ENCODE data around the gene CTNNA2. TPM values are rescaled to one million over a fixed set of nuclear protein-coding genes. Genes with fewer than 3 reads are reported as not detected.

The CTNNA2 gene
- total RNA-seq, 1 donor from 2014 or later, result 15.0 TPM

GRCh38 chr2:80454628-80455027 is 941.8 kb downstream of the CTNNA2 start:
- DNase-seq (ENCODE audit: extremely low spot score, unreplicated experiment), result no peak

DNA sequence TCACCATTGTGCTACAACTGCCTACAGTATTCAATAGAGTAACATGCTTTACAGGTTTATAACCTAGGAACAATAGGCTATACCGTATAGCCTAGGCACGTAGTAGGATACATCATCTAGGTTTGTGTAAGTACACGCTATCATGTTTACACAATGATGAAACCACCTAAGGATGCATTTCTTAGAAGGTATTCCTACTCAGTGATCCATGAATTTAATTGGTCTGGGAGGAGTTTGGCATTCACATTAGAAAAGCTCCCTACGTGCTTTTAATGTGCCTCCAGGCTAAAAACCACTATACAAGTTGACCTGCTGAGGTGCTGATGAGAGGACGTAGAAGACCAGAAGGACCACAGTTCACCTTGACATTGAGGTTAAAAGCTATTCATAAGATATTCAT is 946.2 kb downstream of the CTNNA2 start:
- Mint-ChIP-seq H3K27me3 (peaks cover 11% of the 10 kb centered on the region), H3K36me3 (no peaks in the 10 kb centered on the region), H3K4me1 (ENCODE audit: unreplicated experiment) (peaks cover 11% of the 10 kb centered on the region), H3K4me3 (no peak overlapping the region), H3K9me3 (no peaks in the 10 kb centered on the region), H3K27ac (no peak overlapping the region)
- no peak for DNase-seq (ENCODE audit: extremely low spot score, unreplicated experiment)
- no peak for TF ChIP-seq CTCF (conservative IDR thresholded peaks at IDR 0.05)

More at GRCh38 chr2:80454628-80455027, 941.8 kb downstream of the CTNNA2 start:
- no peak for TF ChIP-seq CTCF (conservative IDR thresholded peaks at IDR 0.05)
- H3K9me3 Mint-ChIP-seq, result no peaks in the 10 kb centered on the region
- peaks cover 4% of the 10 kb centered on the region for H3K4me1 Mint-ChIP-seq (ENCODE audit: unreplicated experiment)
- no peaks in the 10 kb centered on the region for H3K36me3 Mint-ChIP-seq
- no peak overlapping the region for H3K27ac Mint-ChIP-seq
- H3K4me3 Mint-ChIP-seq, result no peak overlapping the region
- peaks cover 5% of the 10 kb centered on the region for H3K27me3 Mint-ChIP-seq

DNA sequence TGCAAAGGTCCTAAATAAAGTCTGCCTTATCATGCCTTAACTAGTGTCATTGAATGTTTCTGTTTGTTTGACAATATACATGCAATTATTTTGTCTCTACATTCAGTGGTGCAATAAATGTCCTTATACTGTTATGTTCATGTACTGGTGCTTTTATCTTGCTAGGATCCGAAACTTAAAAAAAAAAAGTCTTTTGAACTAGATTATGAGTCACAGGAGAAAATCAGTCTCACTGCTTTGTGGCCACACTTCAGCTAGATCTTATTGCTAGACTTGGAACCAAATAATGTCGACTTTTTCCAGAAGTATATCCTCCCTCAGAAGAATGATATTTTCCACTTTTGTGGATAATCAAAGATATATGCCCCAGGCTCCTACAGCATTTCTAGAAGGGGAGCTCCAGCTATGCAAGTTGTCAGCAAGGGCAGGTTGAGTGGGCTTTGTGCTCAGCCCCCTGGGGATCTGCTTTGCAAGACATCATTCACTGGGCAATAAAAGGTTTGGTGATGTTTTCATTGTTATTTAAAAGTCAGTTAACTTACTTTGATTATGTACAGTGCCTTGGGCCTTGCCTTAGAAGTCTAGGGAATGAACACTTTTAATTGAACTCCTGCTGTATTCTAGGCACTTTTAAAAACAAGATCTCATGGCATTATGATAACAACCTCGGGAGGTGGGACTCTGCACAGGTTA is 948.8 kb downstream of the CTNNA2 start:
- Mint-ChIP-seq H3K4me1 (ENCODE audit: unreplicated experiment) (peaks cover 8% of the 10 kb centered on the region), H3K4me3 (no peak overlapping the region), H3K9me3 (no peaks in the 10 kb centered on the region), H3K36me3 (no peaks in the 10 kb centered on the region), H3K27me3 (peaks cover 7% of the 10 kb centered on the region), H3K27ac (no peak overlapping the region)
- TF ChIP-seq CTCF (conservative IDR thresholded peaks at IDR 0.05), result no peak
- DNase-seq (ENCODE audit: extremely low spot score, unreplicated experiment), result no peak

GRCh38 chr2:80462654-80463053 is 949.8 kb downstream of the CTNNA2 start:
- Mint-ChIP-seq H3K36me3 (no peaks in the 10 kb centered on the region), H3K27me3 (peaks cover 7% of the 10 kb centered on the region), H3K4me3 (no peak overlapping the region), H3K27ac (no peak overlapping the region), H3K4me1 (ENCODE audit: unreplicated experiment) (peaks cover 8% of the 10 kb centered on the region), H3K9me3 (no peaks in the 10 kb centered on the region)
- no peak for DNase-seq (ENCODE audit: extremely low spot score, unreplicated experiment)
- TF ChIP-seq CTCF (conservative IDR thresholded peaks at IDR 0.05), result no peak

GRCh38 chr2:80464275-80464674 is 951.4 kb downstream of the CTNNA2 start:
- H3K4me1 Mint-ChIP-seq (ENCODE audit: unreplicated experiment), result peaks cover 8% of the 10 kb centered on the region
- DNase-seq (ENCODE audit: extremely low spot score, unreplicated experiment), result no peak
- H3K9me3 Mint-ChIP-seq, result no peaks in the 10 kb centered on the region
- peaks cover 7% of the 10 kb centered on the region for H3K27me3 Mint-ChIP-seq
- H3K36me3 Mint-ChIP-seq, result no peaks in the 10 kb centered on the region
- no peak overlapping the region for H3K27ac Mint-ChIP-seq
- H3K4me3 Mint-ChIP-seq, result no peak overlapping the region
- no peak for TF ChIP-seq CTCF (conservative IDR thresholded peaks at IDR 0.05)
